SU-DHL-6 (cell line): ENCODE results near the gene PDZD8.

Experiments
- EZH2phosphoT487 ChIP-seq: fragments of 200-600 bp; sonication (generic), shearing (Covaris generic); conservative IDR thresholded peaks from 2 replicates; pipeline ENCODE4 v1.6.1; 2018; ENCODE audit warnings: mild to moderate bottlenecking, antibody characterized with exemption, low read length, moderate library complexity, mixed read lengths
- TF ChIP-seq, protein P1 (sequence below): fragments of 200-600 bp; sonication (generic); IDR thresholded peaks from one replicate; pipeline ENCODE4 v1.5.1; 2017; ENCODE audit warnings: antibody characterized with exemption, mild to moderate bottlenecking, low read length, moderate library complexity; ENCODE audit not compliant: insufficient read depth, poor library complexity, severe bottlenecking

DNA sequence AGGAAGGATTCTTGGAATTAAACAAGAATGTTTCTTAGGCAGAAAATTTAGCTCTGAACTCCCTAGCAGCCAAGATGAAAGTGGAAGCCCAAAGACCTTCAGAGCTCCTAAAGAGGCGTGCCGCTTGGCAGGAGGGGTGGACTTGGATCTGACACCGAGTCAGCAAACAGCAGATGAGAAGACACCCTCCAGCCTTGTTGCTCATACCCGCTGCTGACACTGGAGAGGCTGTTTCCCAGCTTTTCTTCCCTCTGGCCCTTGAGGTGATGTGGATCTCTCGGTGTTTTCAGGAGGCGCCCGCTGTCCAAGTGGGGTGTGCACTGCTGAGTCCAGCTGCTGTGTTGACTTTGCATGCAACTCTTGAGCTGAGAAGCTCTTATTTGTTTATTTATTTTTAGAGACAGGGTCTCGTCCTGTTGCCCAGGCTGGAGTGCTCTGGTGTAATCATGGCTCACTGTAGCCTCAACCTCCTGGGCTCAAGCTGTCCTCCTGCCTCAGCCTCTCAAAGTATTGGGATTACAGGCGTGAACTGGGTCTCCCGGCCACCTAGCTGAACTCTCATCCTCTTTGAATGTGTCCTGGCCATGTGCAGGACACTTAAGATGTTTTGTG, 112.8 kb downstream of the PDZD8 start:
- TF ChIP-seq, protein P1, sequence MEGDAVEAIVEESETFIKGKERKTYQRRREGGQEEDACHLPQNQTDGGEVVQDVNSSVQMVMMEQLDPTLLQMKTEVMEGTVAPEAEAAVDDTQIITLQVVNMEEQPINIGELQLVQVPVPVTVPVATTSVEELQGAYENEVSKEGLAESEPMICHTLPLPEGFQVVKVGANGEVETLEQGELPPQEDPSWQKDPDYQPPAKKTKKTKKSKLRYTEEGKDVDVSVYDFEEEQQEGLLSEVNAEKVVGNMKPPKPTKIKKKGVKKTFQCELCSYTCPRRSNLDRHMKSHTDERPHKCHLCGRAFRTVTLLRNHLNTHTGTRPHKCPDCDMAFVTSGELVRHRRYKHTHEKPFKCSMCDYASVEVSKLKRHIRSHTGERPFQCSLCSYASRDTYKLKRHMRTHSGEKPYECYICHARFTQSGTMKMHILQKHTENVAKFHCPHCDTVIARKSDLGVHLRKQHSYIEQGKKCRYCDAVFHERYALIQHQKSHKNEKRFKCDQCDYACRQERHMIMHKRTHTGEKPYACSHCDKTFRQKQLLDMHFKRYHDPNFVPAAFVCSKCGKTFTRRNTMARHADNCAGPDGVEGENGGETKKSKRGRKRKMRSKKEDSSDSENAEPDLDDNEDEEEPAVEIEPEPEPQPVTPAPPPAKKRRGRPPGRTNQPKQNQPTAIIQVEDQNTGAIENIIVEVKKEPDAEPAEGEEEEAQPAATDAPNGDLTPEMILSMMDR = no peak
- TF ChIP-seq EZH2phosphoT487 = no peak
